GM12878 (cell line): Measurements from ENCODE around the gene SRGAP1. TPM values are rescaled to one million over a fixed set of nuclear protein-coding genes. Genes with fewer than 3 reads are reported as not detected.

ENCODE experiments used
- ATAC-seq: fragments of 200-7000 bp; cut with Tn5 transposase; 3 replicates; pipeline ENCODE4 v1.9.1; 2020; ENCODE audit warnings: mild to moderate bottlenecking, moderate library complexity
- BruUV-seq: library from RNA; stranded (reverse); fragments of 400-500 nt; replicated peaks from 2 replicates; lab custom pipeline; 2021; lab: Mats Ljungman, UMichigan
- CTCF ChIA-PET: fragments of 300-600 bp; sonication (Branson Sonifier 250); formaldehyde crosslinking; extraction: SDS; loops from one replicate; lab custom pipeline; 2021; ENCODE audit warnings: inconsistent platforms; lab: Yijun Ruan, JAX
- POLR2A ChIA-PET: fragments of 350-600 bp; formaldehyde crosslinking; extraction: SDS; loops from one replicate; lab custom pipeline; 2021; ENCODE audit warnings: inconsistent platforms; lab: Charles Lee
- RAD21 ChIA-PET: fragments of 300-600 bp; sonication (Branson Sonifier 250); formaldehyde crosslinking; loops from one replicate; lab custom pipeline; 2023; ENCODE audit warnings: antibody characterized with exemption; ENCODE audit not compliant: unreplicated experiment; lab: Charles Lee
- SMC1A ChIA-PET: fragments of 300-600 bp; sonication (Branson Sonifier 250); formaldehyde crosslinking; loops from one replicate; lab custom pipeline; 2023; ENCODE audit not compliant: unreplicated experiment, uncharacterized antibody; lab: Charles Lee
- DNase-seq: peaks from one replicate; pipeline ENCODE4 v3.0.0-alpha.2; 2011; ENCODE audit warnings: low read depth, low spot score
- FAIRE-seq: peaks from 3 replicates; lab custom pipeline; 2011; peaks lifted over from hg19 to GRCh38; lab: Jason Lieb, UNC
- H2AFZ ChIP-seq: 2 replicates; pipeline ENCODE4 v1.6.0; 2011; ENCODE audit warnings: low read depth, low read length, control low read depth; ENCODE audit not compliant: control insufficient read depth
- H3K27ac ChIP-seq: 2 replicates; pipeline ENCODE4 v1.5.1; 2011; ENCODE audit warnings: control low read depth; ENCODE audit not compliant: control insufficient read depth, insufficient read depth
- H3K27me3 ChIP-seq, 2 experiments: replicated peaks in 1 of 2; 2 replicates each; pipeline versions ENCODE4 v1.6.0 to v1.6.1; 2011; ENCODE audit warnings: low read length in 1 of 2; ENCODE audit not compliant: control insufficient read depth in 2 of 2, insufficient read depth in 2 of 2
- H3K36me3 ChIP-seq, 2 experiments: 2 replicates each; pipeline ENCODE4 v1.5.1; 2011; ENCODE audit warnings: low read length in 1 of 2; ENCODE audit not compliant: control insufficient read depth in 2 of 2, insufficient read depth in 2 of 2
- H3K4me1 ChIP-seq: 2 replicates; pipeline ENCODE4 v1.6.1; 2011; ENCODE audit warnings: mild to moderate bottlenecking, low read length, moderate library complexity, mixed read lengths; ENCODE audit not compliant: control insufficient read depth, insufficient read depth
- H3K4me2 ChIP-seq: 2 replicates; pipeline ENCODE4 v1.6.0; 2011; ENCODE audit warnings: control low read depth; ENCODE audit not compliant: control insufficient read depth, insufficient read depth
- H3K4me3 ChIP-seq: fragments of 200-600 bp; sonication (generic); 2 replicates; pipeline ENCODE4 v1.5.1; 2016
- H3K79me2 ChIP-seq: 2 replicates; pipeline ENCODE4 v1.6.0; 2011; ENCODE audit warnings: low read length; ENCODE audit not compliant: control insufficient read depth, insufficient read depth
- H3K9ac ChIP-seq: 2 replicates; pipeline ENCODE4 v1.8.0; 2011; ENCODE audit warnings: low read length, control low read depth, mixed read lengths; ENCODE audit not compliant: control insufficient read depth, insufficient read depth
- H3K9me3 ChIP-seq: replicated peaks from 3 replicates; pipeline ENCODE4 v1.5.1; 2011; ENCODE audit warnings: mild to moderate bottlenecking, low read length; ENCODE audit not compliant: control insufficient read depth, insufficient read depth
- H4K20me1 ChIP-seq: 2 replicates; pipeline ENCODE4 v1.6.0; 2011; ENCODE audit not compliant: control insufficient read depth, insufficient read depth
- ASH2L ChIP-seq: fragments of 300-600, 200-600 bp; sonication (generic); IDR thresholded peaks from 2 replicates; pipeline ENCODE4 v1.6.1; 2017; ENCODE audit warnings: low read depth, mild to moderate bottlenecking, borderline replicate concordance
- CREB1 ChIP-seq: IDR thresholded peaks from 2 replicates; pipeline ENCODE4 v1.6.1; 2012; ENCODE audit warnings: low read depth, mild to moderate bottlenecking, inconsistent platforms
- CTCF ChIP-seq, 3 experiments: IDR thresholded peaks in 2 of 3; conservative IDR thresholded peaks in 1 of 3; 2 replicates each; pipeline ENCODE4 v1.5.1; 2011; ENCODE audit warnings: low read depth in 3 of 3, low read length in 3 of 3, mild to moderate bottlenecking in 3 of 3, control low read depth in 2 of 3, moderate library complexity in 2 of 3, inconsistent platforms in 1 of 3, mixed read lengths in 1 of 3; ENCODE audit not compliant: control insufficient read depth in 2 of 3, insufficient read depth in 1 of 3; ENCODE audit errors: extremely low read depth in 1 of 3
- HDAC2 ChIP-seq: fragments of 200-600 bp; sonication (generic); IDR thresholded peaks from 2 replicates; pipeline ENCODE4 v1.6.1; 2017
- HDAC6 ChIP-seq: fragments of 200-600 bp; sonication (generic); IDR thresholded peaks from one replicate; pipeline ENCODE4 v1.8.0; 2017; ENCODE audit warnings: antibody characterized with exemption; ENCODE audit not compliant: unreplicated experiment
- NFYB ChIP-seq: IDR thresholded peaks from 2 replicates; pipeline ENCODE4 v1.6.1; 2011; ENCODE audit warnings: low read depth, mild to moderate bottlenecking, low read length, improper control_type of control experiment, moderate library complexity; ENCODE audit not compliant: insufficient read depth
- RCOR1 ChIP-seq: conservative IDR thresholded peaks from 2 replicates; pipeline ENCODE4 v1.6.1; 2012; ENCODE audit warnings: low read depth, low read length, improper control_type of control experiment
- RFX5 ChIP-seq: IDR thresholded peaks from 2 replicates; pipeline ENCODE4 v1.6.1; 2011; ENCODE audit warnings: low read depth, low read length, improper control_type of control experiment
- RUNX3 ChIP-seq: IDR thresholded peaks from 2 replicates; pipeline ENCODE4 v1.6.1; 2012; ENCODE audit warnings: low read length, inconsistent platforms
- WGBS: methylation state at CpG from one replicate; pipeline ENCODE4 v1.1.6; 2016; ENCODE audit warnings: low lambda C conversion rate; ENCODE audit not compliant: insufficient replicate concordance, insufficient coverage; ENCODE audit errors: missing lambda C conversion rate; 5-methylcytosine and 5-hydroxymethylcytosine counted together
- in situ Hi-C: fragments of 300-500 bp; cut with MboI; formaldehyde crosslinking; loops from 9 replicates; pipeline ENCODE4 v1.14.3; 2018; ENCODE audit warnings: mixed read lengths
- intact Hi-C: fragments of 100-400 bp; cut with micrococcal nuclease; formaldehyde crosslinking; loops from one replicate; pipeline ENCODE4 v1.14.2; 2022; ENCODE audit not compliant: unreplicated experiment
- polyA plus RNA-seq, 11 experiments: library from polyadenylated mRNA; depleted of rRNA in 4 of 11; unstranded in 6 of 11; stranded (reverse) in 5 of 11; fragments of >200 nt; fragmentation: Nextera tagmentation in 4 of 11; fragmentation: Illumina TruSeq in 1 of 11; extraction: Ambion mirVana in 4 of 11; extraction: Trizol in 1 of 11; gene quantifications; 1 replicate in 1 of 11; 2 replicates in 10 of 11; pipeline versions ENCODE4 v1.2.1 to v1.2.3, GENCODE V29; 2011 to 2016; ENCODE audit warnings: inconsistent platforms in 2 of 11, missing spikeins in 2 of 11, low read depth in 1 of 11
- total RNA-seq, 4 experiments: library from RNA; depleted of rRNA in 3 of 4; stranded (reverse); fragments of >200 nt in 3 of 4; fragmentation: Illumina TruSeq in 1 of 4; extraction: Trizol in 1 of 4; gene quantifications; 2 replicates each; pipeline versions ENCODE4 v1.2.1 to v1.2.3, GENCODE V29; 2013 to 2021
- TF ChIP-seq, protein P1 (sequence below): fragments of 450-650 bp; IDR thresholded peaks from 2 replicates; pipeline ENCODE4 v1.6.1; 2016; ENCODE audit warnings: mild to moderate bottlenecking, moderate library complexity, borderline replicate concordance
- TF ChIP-seq, protein P2 (sequence below): IDR thresholded peaks from 2 replicates; pipeline ENCODE4 v1.6.1; 2011; ENCODE audit warnings: borderline replicate concordance, low read depth, mild to moderate bottlenecking, moderate library complexity, low read length; ENCODE audit not compliant: insufficient read depth, poor library complexity, severe bottlenecking

SRGAP1 gene
- total and polyA plus RNA-seq, 10 of the 15 experiments (the other 5 are each of a cell fraction or from before 2014, with no cell fraction given), result 0.16 to 0.85 (median 0.46) TPM

DNA sequence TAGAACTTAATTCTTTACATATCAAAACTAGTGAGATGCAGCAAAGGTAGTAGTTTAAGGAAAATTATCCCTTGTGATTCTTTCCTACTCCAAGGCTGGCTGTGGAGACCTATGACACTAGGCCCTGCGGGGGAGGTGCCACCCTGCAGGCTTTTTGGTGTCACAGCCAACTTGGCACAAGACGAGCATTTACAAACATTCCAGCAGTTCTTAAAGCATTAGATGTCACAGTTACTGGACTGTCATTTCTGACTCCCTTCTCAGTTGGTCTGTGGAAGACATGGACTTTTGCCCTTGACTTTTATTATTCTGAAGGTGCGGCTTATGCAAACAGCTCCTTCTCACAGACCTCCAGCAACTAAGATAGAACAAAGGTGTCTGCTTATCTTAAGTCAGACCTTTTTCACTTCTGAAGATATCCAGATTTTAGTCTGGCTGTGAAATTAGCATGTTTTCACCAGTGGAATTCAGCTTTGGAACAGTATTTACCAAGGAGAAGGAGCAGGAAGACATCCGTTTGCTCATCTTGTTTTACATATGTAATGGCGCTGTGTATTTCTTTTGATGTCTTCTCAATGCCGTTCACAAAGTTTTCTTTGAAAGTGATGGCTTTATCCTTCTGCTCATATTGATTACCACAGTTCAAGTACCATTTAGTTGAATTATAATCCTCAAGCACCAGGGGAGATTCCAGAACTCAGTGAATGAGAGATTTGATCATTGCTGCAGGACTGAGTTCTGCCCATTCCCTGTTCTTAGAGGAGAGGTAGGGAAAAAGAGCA, 17.9 kb downstream of the SRGAP1 start:
- no peak for ATAC-seq
- in situ Hi-C loops, result no loop called here
- TF ChIP-seq NFYB (no peak), CTCF (IDR thresholded peaks at IDR 0.05 in 2 of 3, conservative IDR thresholded peaks at IDR 0.05 in 1 of 3; ENCODE audit: control insufficient read depth in 2 of 3, extremely low read depth in 1 of 3, insufficient read depth in 1 of 3, low read depth in 3 of 3, low read length in 3 of 3) (no peak), HDAC6 (no peak), CREB1 (no peak), RFX5 (no peak), HDAC2 (no peak), ASH2L (no peak), RUNX3 (no peak), RCOR1 (no peak)
- TF ChIP-seq, protein P1, sequence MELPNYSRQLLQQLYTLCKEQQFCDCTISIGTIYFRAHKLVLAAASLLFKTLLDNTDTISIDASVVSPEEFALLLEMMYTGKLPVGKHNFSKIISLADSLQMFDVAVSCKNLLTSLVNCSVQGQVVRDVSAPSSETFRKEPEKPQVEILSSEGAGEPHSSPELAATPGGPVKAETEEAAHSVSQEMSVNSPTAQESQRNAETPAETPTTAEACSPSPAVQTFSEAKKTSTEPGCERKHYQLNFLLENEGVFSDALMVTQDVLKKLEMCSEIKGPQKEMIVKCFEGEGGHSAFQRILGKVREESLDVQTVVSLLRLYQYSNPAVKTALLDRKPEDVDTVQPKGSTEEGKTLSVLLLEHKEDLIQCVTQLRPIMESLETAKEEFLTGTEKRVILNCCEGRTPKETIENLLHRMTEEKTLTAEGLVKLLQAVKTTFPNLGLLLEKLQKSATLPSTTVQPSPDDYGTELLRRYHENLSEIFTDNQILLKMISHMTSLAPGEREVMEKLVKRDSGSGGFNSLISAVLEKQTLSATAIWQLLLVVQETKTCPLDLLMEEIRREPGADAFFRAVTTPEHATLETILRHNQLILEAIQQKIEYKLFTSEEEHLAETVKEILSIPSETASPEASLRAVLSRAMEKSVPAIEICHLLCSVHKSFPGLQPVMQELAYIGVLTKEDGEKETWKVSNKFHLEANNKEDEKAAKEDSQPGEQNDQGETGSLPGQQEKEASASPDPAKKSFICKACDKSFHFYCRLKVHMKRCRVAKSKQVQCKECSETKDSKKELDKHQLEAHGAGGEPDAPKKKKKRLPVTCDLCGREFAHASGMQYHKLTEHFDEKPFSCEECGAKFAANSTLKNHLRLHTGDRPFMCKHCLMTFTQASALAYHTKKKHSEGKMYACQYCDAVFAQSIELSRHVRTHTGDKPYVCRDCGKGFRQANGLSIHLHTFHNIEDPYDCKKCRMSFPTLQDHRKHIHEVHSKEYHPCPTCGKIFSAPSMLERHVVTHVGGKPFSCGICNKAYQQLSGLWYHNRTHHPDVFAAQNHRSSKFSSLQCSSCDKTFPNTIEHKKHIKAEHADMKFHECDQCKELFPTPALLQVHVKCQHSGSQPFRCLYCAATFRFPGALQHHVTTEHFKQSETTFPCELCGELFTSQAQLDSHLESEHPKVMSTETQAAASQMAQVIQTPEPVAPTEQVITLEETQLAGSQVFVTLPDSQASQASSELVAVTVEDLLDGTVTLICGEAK, result no peak
- TF ChIP-seq, protein P2, sequence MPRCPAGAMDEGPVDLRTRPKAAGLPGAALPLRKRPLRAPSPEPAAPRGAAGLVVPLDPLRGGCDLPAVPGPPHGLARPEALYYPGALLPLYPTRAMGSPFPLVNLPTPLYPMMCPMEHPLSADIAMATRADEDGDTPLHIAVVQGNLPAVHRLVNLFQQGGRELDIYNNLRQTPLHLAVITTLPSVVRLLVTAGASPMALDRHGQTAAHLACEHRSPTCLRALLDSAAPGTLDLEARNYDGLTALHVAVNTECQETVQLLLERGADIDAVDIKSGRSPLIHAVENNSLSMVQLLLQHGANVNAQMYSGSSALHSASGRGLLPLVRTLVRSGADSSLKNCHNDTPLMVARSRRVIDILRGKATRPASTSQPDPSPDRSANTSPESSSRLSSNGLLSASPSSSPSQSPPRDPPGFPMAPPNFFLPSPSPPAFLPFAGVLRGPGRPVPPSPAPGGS, result no peak

More for the DNA sequence above, 17.9 kb downstream of the SRGAP1 start:
- H3K4me1 ChIP-seq, result no peaks in the 10 kb centered on the region
- ChIA-PET SMC1A (no interaction called here), POLR2A (no interaction called here), RAD21 (no interaction called here), CTCF (interaction anchor here (1.0 to 1.7 kb wide), 2 partner anchors 18 to 447 kb away, joined by 3 to 4 read pairs; partner anchors contain the start of gene SRGAP1)
- no peaks in the 10 kb centered on the region for H4K20me1 ChIP-seq
- no peak overlapping the region for H3K9ac ChIP-seq
- no peaks in the 10 kb centered on the region for H3K9me3 ChIP-seq
- 63% methylated on average over 6 of the region's 6 CpGs for WGBS
- no peaks in the 10 kb centered on the region for H3K36me3 ChIP-seq
- H3K4me3 ChIP-seq, result no peak overlapping the region
- intact Hi-C loops, result no loop called here
- FAIRE-seq, result no peak
- no peaks in the 10 kb centered on the region for H3K27me3 ChIP-seq
- H2AFZ ChIP-seq, result no peak overlapping the region
- no peak overlapping the region for H3K4me2 ChIP-seq
- H3K27ac ChIP-seq, result no peak overlapping the region
- no peak for DNase-seq
- BruUV-seq, result no TSS peak
- H3K79me2 ChIP-seq, result no peaks in the 10 kb centered on the region
